Liver (tissue), 3 donors: Measurements from ENCODE around the gene ZNF443.

Source experiments
- ATF3 ChIP-seq: IDR thresholded peaks from 2 replicates; pipeline ENCODE4 v1.6.1; 2016; ENCODE audit warnings: antibody characterized with exemption
- CTCF ChIP-seq: fragments of 150-350 bp; IDR thresholded peaks from 2 replicates; pipeline ENCODE4 v1.5.1; 2017; ENCODE audit warnings: improper control_type of control experiment, low read depth, low read length; ENCODE audit not compliant: missing input control
- GABPA ChIP-seq, 2 donors: IDR thresholded peaks in 1 of 2; conservative IDR thresholded peaks in 1 of 2; 2 replicates each; pipeline ENCODE4 v1.6.1; 2016; ENCODE audit warnings: antibody characterized with exemption in 2 of 2, mild to moderate bottlenecking in 1 of 2, moderate library complexity in 1 of 2
- HNF4A ChIP-seq, 2 donors: conservative IDR thresholded peaks; 2 replicates each; pipeline ENCODE4 v1.6.1; 2016; ENCODE audit warnings: antibody characterized with exemption in 2 of 2, mild to moderate bottlenecking in 2 of 2
- JUND ChIP-seq, 2 donors: IDR thresholded peaks; 2 replicates each; pipeline ENCODE4 v1.6.1; 2016; ENCODE audit warnings: antibody characterized with exemption in 2 of 2
- NR2F2 ChIP-seq: IDR thresholded peaks from 2 replicates; pipeline ENCODE4 v1.6.1; 2016; ENCODE audit warnings: antibody characterized with exemption
- TAF1 ChIP-seq: conservative IDR thresholded peaks from 2 replicates; pipeline ENCODE4 v1.6.1; 2016; ENCODE audit warnings: antibody characterized with exemption, mild to moderate bottlenecking
- ZBTB33 ChIP-seq: IDR thresholded peaks from 2 replicates; pipeline ENCODE4 v1.6.1; 2016; ENCODE audit warnings: antibody characterized with exemption
- donor health status: healthy.
- donor health status: healthy.

GRCh38 chr19:12440541-12441316 is at the start of gene ZNF443:
- TF ChIP-seq JUND (IDR thresholded peaks at IDR 0.05) (peak; percentile 16 to 28), CTCF (no peak), GABPA (IDR thresholded peaks at IDR 0.05 in 1 of 2, conservative IDR thresholded peaks at IDR 0.05 in 1 of 2) (peak; percentile 41 to 90), NR2F2 (peak; percentile 38), HNF4A (conservative IDR thresholded peaks at IDR 0.05) (peak; percentile 65 to 79), ATF3 (no peak), TAF1 (peak; percentile 39), ZBTB33 (peak; percentile 42)
